Ammon's horn (tissue), 1 donor: ENCODE measurements around the gene XXYLT1.
A peak's percentile ranks its signal among the peaks of the same experiment; 100 is the strongest.

Experiments
- DNase-seq: peaks from one replicate; pipeline ENCODE4 v3.0.0-alpha.2; 2016; ENCODE audit warnings: low spot score

XXYLT1 gene

GRCh38 chr3:195168009-195168762 lies 102.8 kb downstream of the XXYLT1 start:
- DNase-seq: no peak

- DNase-seq: no peak
These were observed 105.2 kb downstream of the XXYLT1 start for GRCh38 chr3:195165790-195166189.

GRCh38 chr3:195165265-195165609 lies 105.7 kb downstream of the XXYLT1 start:
- no peak for DNase-seq

- DNase-seq: no peak
These were observed 106.2 kb downstream of the XXYLT1 start for GRCh38 chr3:195164573-195165264.

DNA sequence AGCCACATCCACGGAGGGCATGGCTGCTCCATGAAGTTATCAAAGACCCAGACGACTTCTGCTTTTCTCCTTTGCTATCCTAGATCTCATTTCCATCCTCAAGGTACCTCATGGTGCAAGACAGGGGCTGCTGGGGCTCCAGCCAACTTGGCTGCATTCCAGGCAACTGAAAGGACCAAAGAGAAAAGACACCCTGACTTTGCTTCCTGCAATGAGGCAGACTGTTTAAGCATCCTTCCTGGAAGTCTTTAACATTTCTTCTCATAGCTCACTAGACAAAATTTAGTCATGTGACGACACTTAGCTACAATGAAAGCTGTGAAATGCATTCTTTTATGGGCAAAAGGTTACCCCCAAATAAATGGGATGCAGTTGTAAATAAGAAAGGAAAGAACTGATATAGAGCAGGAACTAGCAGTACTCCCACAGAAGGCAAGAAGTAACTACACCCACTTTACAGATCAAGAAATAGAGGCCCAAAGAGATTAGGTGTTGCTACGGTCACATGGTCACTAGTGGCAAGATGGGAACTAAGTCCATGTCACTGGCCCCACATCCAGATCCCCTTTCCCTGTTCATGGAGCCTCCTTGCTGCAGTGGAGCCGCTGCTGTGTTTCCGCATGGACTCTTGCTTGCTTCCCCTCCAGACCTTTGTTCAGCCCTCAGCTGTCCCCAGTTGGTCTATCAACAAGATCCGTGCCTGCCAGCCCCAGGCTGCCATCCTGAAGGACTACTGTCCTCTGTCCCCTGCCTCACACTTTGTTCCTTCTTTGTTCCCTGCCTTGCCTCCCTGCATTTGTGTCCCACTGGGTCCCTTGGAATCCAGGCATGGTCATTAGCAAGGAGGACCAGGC lies 107.0 kb downstream of the XXYLT1 start:
- no peak for DNase-seq

- DNase-seq: no peak
These were observed 108.1 kb downstream of the XXYLT1 start for GRCh38 chr3:195162816-195163215.

DNA sequence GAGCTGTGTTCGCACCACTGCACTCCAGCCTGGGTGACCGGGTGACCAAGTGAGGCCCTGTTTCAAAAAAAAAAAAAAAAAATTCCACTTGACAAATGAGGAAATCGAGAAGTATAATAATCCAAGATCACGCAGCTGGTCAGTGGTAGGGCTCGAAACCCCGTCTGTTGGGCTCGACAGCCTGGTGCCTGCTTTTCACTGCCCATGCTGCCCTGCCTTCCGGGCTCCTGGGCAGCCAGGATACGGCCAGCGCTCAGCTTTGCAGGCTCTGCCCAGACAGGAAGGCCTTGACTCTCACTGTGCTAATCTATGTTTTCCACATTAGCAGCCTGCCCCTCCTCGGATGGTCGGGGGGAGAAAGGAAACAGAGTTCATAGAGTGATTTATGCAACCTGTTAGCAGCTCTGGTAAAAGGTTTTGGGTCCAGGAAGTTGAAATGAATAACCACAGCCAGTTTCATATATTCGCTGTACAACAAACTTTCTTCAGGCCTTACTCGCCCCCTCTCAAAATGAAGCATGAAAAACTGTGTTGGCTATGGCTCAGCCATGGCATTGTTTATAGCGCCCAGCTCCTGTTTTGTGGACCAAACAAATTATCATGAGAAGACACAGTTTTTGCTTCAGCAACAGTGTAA lies 108.8 kb downstream of the XXYLT1 start:
- peak; percentile 48 for DNase-seq

- no peak for DNase-seq
These were observed 110.0 kb downstream of the XXYLT1 start for GRCh38 chr3:195160908-195161434.

- DNase-seq: no peak
These were observed 110.6 kb downstream of the XXYLT1 start for GRCh38 chr3:195160257-195160898.

GRCh38 chr3:195159814-195160165 lies 111.2 kb downstream of the XXYLT1 start:
- DNase-seq: no peak

- no peak for DNase-seq
These were observed 111.7 kb downstream of the XXYLT1 start for GRCh38 chr3:195159117-195159813.

- peak; percentile 53 for DNase-seq
These were observed 114.6 kb downstream of the XXYLT1 start for GRCh38 chr3:195156286-195156890.

- no peak for DNase-seq
These were observed 115.3 kb downstream of the XXYLT1 start for GRCh38 chr3:195155570-195156241.

- DNase-seq: peak; percentile 84
These were observed 116.0 kb downstream of the XXYLT1 start for GRCh38 chr3:195154793-195155535.

GRCh38 chr3:195154111-195154791 lies 116.7 kb downstream of the XXYLT1 start:
- DNase-seq: no peak

DNA sequence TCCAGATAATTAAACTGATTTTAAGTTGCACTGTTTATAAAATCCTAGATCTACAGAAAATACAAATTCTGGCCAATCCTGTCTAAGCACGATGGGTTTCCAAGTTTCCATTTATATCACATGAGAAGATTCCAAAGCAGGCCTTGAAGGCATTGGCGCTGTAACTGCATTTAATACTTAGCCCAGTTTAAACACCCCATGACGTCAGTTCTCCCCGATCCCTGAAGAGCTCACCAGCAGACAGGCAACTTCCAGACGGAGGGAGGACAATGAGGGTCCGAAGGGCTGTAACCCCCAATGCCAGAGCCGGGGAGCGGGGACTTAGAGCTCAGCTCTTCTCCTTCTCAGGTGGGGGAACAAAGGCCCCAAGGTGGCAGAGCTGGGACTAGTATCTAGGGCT lies 117.3 kb downstream of the XXYLT1 start:
- DNase-seq: no peak

DNA sequence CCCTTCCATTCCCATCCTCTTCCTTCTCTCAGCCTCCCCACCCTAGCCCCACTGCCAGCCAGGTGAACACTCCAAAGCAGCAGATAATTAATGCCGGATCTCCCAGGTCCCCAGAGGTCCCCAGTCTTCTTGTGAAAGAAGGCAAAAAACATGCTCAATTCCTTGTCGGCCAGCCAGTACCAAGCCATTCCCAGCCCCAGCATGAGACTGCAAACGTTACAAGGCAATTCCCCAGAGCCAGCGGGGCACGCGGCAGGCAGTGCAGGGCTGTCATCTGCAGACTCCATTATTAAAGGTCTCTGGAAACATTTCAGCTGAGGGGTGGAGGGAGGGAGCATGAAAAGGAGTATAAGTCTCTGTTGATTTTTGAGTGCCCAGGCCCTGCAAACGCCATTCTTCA lies 117.8 kb downstream of the XXYLT1 start:
- no peak for DNase-seq

GRCh38 chr3:195151866-195152541 lies 119.0 kb downstream of the XXYLT1 start:
- DNase-seq: no peak
